ENCODE measurements around the gene SLC2A8.

The SLC2A8 gene

GRCh38 chr9:127403507-127404192, 6.7 kb downstream of the SLC2A8 start:
- no peak overlapping the region for H3K4me3 ChIP-seq (ENCODE audit: low read length)
- TF ChIP-seq ZNF274 (IDR thresholded peaks at IDR 0.05; ENCODE audit: low read depth, low read length), result no peak

DNA sequence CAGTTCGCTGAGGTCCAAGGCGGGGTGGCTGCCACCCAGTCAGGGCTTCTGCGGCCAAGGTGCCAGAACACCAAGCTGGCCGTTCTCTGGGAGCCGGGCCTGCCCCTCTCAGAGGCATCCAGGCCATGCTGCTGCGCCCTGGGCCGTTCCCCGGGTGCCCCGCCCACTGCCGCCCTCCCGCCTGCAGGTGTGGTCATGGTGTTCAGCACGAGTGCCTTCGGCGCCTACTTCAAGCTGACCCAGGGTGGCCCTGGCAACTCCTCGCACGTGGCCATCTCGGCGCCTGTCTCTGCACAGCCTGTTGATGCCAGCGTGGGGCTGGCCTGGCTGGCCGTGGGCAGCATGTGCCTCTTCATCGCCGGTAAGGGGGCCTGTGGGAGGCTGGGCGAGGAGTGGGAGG, 7.7 kb downstream of the SLC2A8 start:
- no peak for TF ChIP-seq ZNF274 (IDR thresholded peaks at IDR 0.05; ENCODE audit: low read depth, low read length)
- H3K4me3 ChIP-seq (ENCODE audit: low read length), result no peak overlapping the region

- no peak for TF ChIP-seq ZNF274 (IDR thresholded peaks at IDR 0.05; ENCODE audit: low read depth, low read length)
- no peak overlapping the region for H3K4me3 ChIP-seq (ENCODE audit: low read length)
Observed at GRCh38 chr9:127405344-127406125, 8.6 kb downstream of the SLC2A8 start.

GRCh38 chr9:127406799-127407491, 10.0 kb downstream of the SLC2A8 start:
- TF ChIP-seq ZNF274 (IDR thresholded peaks at IDR 0.05; ENCODE audit: low read depth, low read length), result no peak
- no peak overlapping the region for H3K4me3 ChIP-seq (ENCODE audit: low read length)

GRCh38 chr9:127407492-127407843, 10.5 kb downstream of the SLC2A8 start:
- TF ChIP-seq ZNF274 (IDR thresholded peaks at IDR 0.05; ENCODE audit: low read depth, low read length), result no peak
- H3K4me3 ChIP-seq (ENCODE audit: low read length), result no peak overlapping the region

GRCh38 chr9:127411122-127411521, 14.2 kb downstream of the SLC2A8 start:
- no peak overlapping the region for H3K4me3 ChIP-seq (ENCODE audit: low read length)
- TF ChIP-seq ZNF274 (IDR thresholded peaks at IDR 0.05; ENCODE audit: low read depth, low read length), result no peak

DNA sequence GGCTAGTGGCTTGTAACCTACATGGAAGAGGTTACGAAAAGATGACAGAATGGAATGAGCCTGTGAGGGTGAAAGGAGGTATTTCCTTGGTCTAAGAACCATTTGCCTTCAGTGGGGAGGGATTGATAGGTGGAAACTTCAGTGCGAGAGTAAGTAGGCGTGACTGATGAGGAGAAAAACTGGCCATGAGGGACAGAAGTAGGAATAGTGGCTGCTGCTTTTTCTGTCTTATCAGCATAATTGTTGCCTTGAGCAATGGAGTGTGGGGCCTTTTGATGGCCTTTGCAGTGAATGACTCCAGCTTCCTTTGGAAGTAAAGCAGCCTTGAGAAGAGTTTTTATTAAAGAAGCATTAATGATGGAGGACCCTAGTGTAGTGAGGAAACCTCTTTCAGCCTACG, 18.2 kb downstream of the SLC2A8 start:
- no peak overlapping the region for H3K4me3 ChIP-seq (ENCODE audit: low read length)
- no peak for TF ChIP-seq ZNF274 (IDR thresholded peaks at IDR 0.05; ENCODE audit: low read depth, low read length)

DNA sequence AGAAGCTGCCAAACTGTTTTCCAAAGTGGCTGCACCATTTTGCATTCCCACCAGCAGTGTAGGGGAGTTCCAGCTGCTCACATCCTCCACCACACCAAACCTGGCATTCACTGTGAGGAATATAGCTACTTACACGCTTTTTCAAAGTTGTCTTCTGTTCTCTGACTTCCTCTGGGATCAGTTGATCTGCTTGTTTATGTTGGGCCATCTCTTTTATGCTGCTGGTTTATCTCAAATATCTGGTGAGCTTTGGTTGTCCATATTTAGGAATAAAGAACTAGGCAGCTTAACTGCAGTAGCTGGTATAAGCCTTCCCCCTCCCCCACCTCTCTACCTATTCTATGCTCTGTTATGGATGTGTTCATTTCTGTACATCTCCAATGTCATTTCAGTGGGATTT, 18.7 kb downstream of the SLC2A8 start:
- H3K4me3 ChIP-seq (ENCODE audit: low read length), result no peak overlapping the region
- TF ChIP-seq ZNF274 (IDR thresholded peaks at IDR 0.05; ENCODE audit: low read depth, low read length), result no peak

DNA sequence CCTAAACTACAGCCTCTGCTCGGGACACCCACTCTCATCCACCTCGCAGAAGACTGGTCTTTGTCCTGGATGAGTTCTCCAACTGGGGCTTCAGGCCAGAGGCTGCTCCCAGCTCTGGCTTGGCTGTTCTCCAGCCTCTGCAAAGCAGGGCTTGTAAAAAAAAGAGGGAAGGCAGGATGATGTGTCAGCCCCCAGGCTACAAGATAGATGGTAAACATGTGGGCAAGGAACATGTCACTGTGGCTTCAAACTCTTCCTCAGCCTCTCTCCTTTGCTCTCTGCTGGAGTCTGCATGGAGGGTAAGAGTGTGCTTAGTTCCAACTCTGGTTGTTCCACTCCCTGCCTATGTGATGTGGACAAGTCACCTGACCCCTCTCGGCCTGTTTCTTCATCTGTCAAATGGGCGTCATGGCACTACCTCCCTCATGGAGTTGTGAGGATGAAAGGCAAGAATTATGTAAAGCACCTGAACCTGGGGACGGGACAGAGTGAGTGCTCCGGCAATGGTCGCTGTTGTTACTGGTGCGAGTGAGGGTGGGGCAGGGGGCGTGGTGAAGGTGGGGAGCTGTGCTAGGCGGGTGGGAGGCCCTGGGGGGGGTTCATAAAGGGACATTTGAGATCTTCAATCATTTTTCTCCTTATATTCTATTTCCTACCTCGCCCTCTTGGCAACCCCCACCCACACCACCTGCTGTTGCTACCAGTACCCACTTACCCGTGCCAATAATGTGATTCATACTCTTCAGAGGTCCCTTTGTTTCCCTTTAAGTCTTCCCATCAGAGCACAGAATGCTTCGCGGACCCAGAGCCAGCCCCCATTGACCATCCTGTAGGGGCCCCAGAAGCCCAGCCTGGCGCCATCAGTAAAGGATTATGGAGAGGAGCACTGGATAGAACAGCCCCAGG, 20.4 kb downstream of the SLC2A8 start:
- H3K4me3 ChIP-seq (ENCODE audit: low read length), result no peak overlapping the region
- no peak for TF ChIP-seq ZNF274 (IDR thresholded peaks at IDR 0.05; ENCODE audit: low read depth, low read length)

DNA sequence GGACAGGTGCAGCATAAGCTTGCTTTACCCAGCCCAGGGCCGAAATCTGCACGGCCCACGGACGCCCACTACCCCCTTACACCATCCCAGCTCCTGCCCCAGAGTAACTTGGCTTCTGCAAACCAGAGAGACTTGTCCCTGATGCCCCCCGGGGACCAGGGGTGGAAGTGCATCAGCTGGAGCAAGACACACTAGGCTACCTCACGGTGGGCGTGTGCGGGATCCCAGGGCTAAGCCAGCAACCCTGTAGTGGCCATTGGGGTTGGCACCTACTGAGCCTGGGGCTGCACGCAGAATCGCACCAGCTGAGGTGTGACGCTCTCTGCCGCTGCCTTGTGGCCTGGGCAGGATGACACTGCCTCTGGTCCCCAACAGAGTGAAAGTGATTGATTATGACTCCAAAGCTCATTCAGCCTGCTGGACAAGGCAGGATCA, 21.1 kb downstream of the SLC2A8 start:
- no peak overlapping the region for H3K4me3 ChIP-seq (ENCODE audit: low read length)
- no peak for TF ChIP-seq ZNF274 (IDR thresholded peaks at IDR 0.05; ENCODE audit: low read depth, low read length)

GRCh38 chr9:127419348-127419747, 22.4 kb downstream of the SLC2A8 start:
- TF ChIP-seq ZNF274 (IDR thresholded peaks at IDR 0.05; ENCODE audit: low read depth, low read length), result no peak
- H3K4me3 ChIP-seq (ENCODE audit: low read length), result no peak overlapping the region

- no peak for TF ChIP-seq ZNF274 (IDR thresholded peaks at IDR 0.05; ENCODE audit: low read depth, low read length)
Observed at GRCh38 chr9:127421057-127421456, 24.1 kb downstream of the SLC2A8 start.

GRCh38 chr9:127422133-127422782, 25.3 kb downstream of the SLC2A8 start:
- no peak for TF ChIP-seq ZNF274 (IDR thresholded peaks at IDR 0.05; ENCODE audit: low read depth, low read length)
- H3K4me3 ChIP-seq (ENCODE audit: low read length), result no peak overlapping the region

More at GRCh38 chr9:127421057-127421456, 24.1 kb downstream of the SLC2A8 start:
- H3K4me3 ChIP-seq (ENCODE audit: low read length), result no peak overlapping the region

Measured in GM08714 (cell line).